Measurements from ENCODE around the gene PRKN.

PRKN gene

DNA sequence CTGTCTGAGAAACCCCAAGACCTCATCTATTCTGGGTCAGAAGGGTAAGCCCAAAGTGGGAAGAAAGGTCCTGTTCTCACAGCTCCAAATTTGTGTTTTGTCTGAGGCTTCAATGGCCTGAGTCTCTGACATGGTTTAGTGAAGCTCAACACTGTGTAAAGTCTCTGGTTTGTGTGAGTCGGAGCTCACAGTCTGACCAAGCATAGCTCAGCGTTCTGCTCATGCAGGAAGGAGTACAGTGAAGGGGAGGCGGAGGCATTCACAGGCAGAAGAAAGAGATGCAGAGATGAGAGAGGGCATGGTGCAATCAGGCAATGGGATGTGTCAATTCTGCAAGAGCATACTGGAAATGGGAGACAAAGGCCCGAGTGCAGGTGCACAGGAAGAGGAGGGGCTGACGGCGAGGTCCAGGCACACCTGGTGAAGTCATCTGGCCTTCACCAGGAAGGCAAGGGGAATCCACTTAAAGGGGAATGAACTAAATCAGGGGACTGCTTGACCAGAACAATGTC lies 990.7 kb downstream of the PRKN start:
- in situ Hi-C loops (cut with HindIII; ENCODE audit: low sequenced_read_pairs) = no loop called here
- TF ChIP-seq, protein P1, sequence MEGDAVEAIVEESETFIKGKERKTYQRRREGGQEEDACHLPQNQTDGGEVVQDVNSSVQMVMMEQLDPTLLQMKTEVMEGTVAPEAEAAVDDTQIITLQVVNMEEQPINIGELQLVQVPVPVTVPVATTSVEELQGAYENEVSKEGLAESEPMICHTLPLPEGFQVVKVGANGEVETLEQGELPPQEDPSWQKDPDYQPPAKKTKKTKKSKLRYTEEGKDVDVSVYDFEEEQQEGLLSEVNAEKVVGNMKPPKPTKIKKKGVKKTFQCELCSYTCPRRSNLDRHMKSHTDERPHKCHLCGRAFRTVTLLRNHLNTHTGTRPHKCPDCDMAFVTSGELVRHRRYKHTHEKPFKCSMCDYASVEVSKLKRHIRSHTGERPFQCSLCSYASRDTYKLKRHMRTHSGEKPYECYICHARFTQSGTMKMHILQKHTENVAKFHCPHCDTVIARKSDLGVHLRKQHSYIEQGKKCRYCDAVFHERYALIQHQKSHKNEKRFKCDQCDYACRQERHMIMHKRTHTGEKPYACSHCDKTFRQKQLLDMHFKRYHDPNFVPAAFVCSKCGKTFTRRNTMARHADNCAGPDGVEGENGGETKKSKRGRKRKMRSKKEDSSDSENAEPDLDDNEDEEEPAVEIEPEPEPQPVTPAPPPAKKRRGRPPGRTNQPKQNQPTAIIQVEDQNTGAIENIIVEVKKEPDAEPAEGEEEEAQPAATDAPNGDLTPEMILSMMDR (IDR thresholded peaks at IDR 0.05; ENCODE audit: low read depth, low read length) = no peak
- no peak for DNase-seq (ENCODE audit: low read depth, low spot score)
- H3K4me3 ChIP-seq (ENCODE audit: low read depth, low read length) = no peak overlapping the region

DNA sequence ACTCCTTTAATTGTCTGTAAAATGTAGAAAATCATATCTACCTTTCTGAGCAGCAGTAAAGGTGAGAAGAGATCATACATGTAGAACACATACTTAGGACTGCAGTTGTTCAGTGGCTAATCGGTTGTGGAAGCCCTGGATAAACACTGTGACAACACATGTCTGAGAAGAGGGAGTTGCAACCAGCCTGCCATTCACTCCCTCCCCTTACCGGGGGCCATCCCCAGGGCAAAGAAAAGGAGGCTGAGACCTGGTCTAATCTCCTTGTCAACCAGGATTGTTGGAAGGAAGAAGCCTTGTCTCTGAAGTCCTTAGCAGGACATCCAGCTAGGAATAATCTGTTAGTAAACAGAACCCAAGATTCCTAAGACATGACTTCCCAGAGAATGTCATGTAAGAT lies 991.2 kb downstream of the PRKN start:
- DNase-seq (ENCODE audit: low read depth, low spot score) = no peak
- H3K4me3 ChIP-seq (ENCODE audit: low read depth, low read length) = no peak overlapping the region
- in situ Hi-C loops (cut with HindIII; ENCODE audit: low sequenced_read_pairs) = no loop called here
- TF ChIP-seq, protein P1 (IDR thresholded peaks at IDR 0.05; ENCODE audit: low read depth, low read length) = no peak

DNA sequence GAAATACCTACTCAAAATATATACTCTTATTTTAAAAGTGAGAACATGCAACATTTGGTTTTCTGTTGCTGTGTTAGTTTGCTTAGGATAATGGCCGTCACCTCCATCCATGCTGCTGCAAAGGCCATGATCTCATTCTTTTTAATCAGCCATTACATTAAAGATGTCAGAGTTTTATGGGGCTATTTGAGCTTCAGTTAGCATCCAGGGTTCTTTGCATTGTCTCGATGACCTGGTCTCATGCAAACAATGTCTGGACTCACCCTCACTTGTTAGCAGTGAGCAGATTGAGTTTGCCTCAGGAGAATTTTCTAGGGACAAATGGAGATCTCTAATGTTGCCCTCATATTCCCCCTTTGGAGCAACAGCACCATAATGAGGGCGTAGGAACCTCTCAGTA lies 995.0 kb downstream of the PRKN start:
- H3K4me3 ChIP-seq (ENCODE audit: low read depth, low read length) = no peak overlapping the region
- TF ChIP-seq, protein P1 (IDR thresholded peaks at IDR 0.05; ENCODE audit: low read depth, low read length) = no peak
- no peak for DNase-seq (ENCODE audit: low read depth, low spot score)
- in situ Hi-C loops (cut with HindIII; ENCODE audit: low sequenced_read_pairs) = no loop called here

DNA sequence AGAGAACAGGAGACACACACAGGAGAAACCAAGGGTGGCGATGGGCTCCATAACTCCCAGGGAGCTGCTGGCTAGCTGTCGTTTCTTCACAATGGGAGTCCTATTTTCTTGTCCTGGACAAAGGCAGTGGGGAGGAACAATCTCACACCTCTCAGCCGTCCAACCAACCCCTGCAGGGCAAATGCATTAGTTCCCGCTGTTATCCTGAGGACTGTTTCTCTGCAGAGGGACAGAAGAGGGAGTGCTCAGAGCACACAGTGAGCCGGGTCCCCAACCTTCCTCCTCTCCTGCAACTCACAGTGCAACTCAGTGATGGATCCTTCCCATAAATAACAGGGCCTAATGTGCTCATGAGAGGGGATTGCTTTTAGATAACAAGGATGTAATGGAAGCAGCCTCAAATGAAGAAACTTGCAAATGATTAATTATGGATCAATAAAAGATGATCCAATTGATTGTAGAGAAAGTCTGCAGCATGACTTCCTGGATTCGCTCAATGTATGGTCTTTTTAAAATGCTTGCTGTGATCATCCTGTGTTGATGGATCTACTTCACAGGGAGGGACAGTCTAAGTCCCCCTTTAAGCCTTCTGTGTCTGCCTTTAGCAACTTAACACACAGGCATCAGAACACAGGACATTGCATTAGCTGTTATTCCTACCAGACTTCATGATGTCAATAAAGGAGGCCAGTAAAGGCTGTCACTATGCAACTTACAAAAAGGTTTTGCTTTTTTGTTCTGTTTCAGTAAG lies 1000.3 kb downstream of the PRKN start:
- DNase-seq (ENCODE audit: low read depth, low spot score) = no peak
- TF ChIP-seq, protein P1 (IDR thresholded peaks at IDR 0.05; ENCODE audit: low read depth, low read length) = no peak
- in situ Hi-C loops (cut with HindIII; ENCODE audit: low sequenced_read_pairs) = no loop called here
- no peak overlapping the region for H3K4me3 ChIP-seq (ENCODE audit: low read depth, low read length)

DNA sequence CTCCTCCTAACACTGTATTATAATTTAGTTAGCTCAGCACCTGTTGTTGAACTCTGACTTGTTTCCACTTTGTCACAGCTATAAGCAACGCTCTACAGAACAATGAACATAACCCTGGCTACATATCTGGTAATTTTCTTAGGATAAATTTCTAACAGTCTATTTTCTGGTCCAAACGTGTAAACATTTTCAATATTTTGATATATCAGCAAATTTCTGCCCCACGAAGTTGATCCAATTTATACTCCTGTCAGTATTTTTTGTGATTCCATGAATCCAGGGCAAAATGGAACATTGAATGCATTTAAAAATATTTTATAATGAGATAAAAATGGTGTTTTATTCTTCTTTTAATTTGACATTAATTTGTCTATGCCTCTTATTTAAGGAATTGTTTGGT lies 1005.2 kb downstream of the PRKN start:
- no peak overlapping the region for H3K4me3 ChIP-seq (ENCODE audit: low read depth, low read length)
- DNase-seq (ENCODE audit: low read depth, low spot score) = no peak
- TF ChIP-seq, protein P1 (IDR thresholded peaks at IDR 0.05; ENCODE audit: low read depth, low read length) = no peak
- in situ Hi-C loops (cut with HindIII; ENCODE audit: low sequenced_read_pairs) = no loop called here

DNA sequence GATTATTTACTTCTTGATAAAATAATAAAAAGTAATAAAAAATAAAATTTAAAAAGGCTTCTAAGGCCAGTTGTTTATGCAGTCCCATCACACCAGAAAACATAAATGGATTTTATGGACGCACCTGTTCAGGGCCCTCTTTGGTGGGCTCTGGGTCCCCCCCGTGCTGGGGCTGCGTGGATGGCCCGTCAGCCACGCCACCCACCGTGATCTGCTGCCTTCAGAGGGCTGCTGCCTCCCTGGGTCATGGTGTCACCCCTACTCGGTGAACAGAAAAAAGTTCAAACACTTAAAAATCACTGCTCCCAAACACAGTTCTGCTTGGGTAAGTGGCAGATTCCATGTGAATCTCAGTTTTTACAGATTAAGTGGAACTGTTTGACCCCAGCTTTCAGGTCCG lies 1006.1 kb downstream of the PRKN start:
- in situ Hi-C loops (cut with HindIII; ENCODE audit: low sequenced_read_pairs) = no loop called here
- TF ChIP-seq, protein P1 (IDR thresholded peaks at IDR 0.05; ENCODE audit: low read depth, low read length) = no peak
- no peak for DNase-seq (ENCODE audit: low read depth, low spot score)
- no peak overlapping the region for H3K4me3 ChIP-seq (ENCODE audit: low read depth, low read length)

All from astrocyte of the spinal cord (primary cell).